Measurements from ENCODE around the gene CCDC152. TPM values are rescaled to one million over a fixed set of nuclear protein-coding genes. Genes with fewer than 3 reads are reported as not detected.

CCDC152 gene
- total RNA-seq, 2 donors from 2014 or later = 2.1 to 2.2 TPM

Other genes starting within 250 kb of the CCDC152 start
- gene SELENOP, start 55.1 kb downstream of the CCDC152 start, total RNA-seq = under 1 TPM in 1 of 2 donors, not detected in 1; 0.70 TPM